ENCODE measurements around the gene COA1.

DNA sequence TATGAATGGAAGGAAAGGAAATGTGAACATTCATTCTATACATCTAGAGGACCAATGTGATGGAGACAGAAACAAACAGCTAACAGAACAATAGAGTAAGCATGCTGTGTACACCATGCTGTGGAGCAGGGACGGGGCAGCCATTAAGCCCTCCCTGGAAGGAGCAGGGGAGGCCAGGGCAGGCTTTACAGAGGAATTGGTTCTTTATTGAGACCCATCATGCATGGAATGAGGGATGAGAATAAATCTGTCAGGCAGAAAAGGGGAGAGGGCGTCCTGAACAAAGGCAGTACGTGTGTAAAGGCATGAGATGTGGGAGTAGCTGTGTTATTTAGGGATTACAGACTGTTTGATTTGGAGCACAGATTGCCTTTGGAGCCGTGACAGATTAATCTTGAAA lies 111.2 kb downstream of the COA1 start:
- TF ChIP-seq, protein P1, sequence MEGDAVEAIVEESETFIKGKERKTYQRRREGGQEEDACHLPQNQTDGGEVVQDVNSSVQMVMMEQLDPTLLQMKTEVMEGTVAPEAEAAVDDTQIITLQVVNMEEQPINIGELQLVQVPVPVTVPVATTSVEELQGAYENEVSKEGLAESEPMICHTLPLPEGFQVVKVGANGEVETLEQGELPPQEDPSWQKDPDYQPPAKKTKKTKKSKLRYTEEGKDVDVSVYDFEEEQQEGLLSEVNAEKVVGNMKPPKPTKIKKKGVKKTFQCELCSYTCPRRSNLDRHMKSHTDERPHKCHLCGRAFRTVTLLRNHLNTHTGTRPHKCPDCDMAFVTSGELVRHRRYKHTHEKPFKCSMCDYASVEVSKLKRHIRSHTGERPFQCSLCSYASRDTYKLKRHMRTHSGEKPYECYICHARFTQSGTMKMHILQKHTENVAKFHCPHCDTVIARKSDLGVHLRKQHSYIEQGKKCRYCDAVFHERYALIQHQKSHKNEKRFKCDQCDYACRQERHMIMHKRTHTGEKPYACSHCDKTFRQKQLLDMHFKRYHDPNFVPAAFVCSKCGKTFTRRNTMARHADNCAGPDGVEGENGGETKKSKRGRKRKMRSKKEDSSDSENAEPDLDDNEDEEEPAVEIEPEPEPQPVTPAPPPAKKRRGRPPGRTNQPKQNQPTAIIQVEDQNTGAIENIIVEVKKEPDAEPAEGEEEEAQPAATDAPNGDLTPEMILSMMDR (IDR thresholded peaks at IDR 0.05; ENCODE audit: extremely low read depth in 1 of 2, insufficient read depth in 1 of 2, low read depth in 1 of 2, low read length in 2 of 2), result no peak
- TF ChIP-seq POLR2AphosphoS5 (IDR thresholded peaks at IDR 0.05; ENCODE audit: insufficient read depth, low read depth, low read length), result no peak
- TF ChIP-seq MYC (IDR thresholded peaks at IDR 0.05; ENCODE audit: low read depth, low read length), result no peak
- no peak for TF ChIP-seq EZH2 (IDR thresholded peaks at IDR 0.05; ENCODE audit: borderline replicate concordance, low read depth, low read length, severe bottlenecking)
